ENCODE measurements around the gene TNN. TPM values are rescaled to one million over a fixed set of nuclear protein-coding genes. Genes with fewer than 3 reads are reported as not detected.
"Not testable (repeated sequence)": the region's sequence is repeated elsewhere in the genome, so short reads cannot be mapped to it uniquely, and the experiment has no call there.

TNN gene
- under 1 TPM; 0.05 to 0.14 TPM for total RNA-seq
- long read RNA-seq, donor 1 = 0 reads
- long read RNA-seq, donor 2 = 0 reads

DNA sequence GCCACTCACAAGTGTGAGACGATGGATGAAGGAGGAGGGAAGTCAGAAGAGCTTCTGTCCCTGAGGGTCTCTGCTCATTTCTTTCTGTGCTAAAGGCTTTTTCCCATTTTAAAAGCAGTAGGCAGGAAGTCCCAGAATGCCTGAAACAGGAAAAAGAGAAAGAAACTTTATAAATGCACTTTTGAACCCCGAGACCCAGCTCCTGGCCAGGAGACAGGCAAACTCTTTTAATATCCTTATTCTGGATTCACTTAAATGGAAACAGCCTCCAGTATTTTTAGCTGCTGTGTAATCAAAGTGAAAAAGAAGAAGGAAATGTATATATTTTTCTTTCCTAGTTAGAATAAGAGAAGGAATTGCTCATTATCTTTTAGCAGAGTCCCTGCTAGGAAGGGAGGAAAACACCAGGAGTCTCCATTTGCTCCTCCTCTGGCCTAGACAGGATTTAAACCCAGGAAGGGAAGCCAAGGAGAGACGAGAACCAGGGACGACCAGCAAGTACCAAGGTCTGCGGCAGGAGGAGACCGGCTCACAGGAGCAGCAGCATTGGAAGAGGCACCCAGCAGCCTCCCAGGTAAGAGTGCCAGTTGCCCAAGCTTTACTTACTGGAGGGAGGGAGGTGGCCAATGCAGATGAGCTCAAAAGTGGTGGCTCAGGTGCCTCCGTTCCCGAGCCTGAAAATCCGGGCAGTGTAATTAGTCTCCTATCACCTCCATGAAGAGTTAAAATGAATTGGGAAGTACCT is at the start of gene TNN:
Gene TNN (plus strand): TSS at position 472 of the 745 bp plus-strand sequence. CDS start 9,586 bp downstream, outside the sequence.
- intact Hi-C loops (cut with DNase I) = no loop called here
- DNase-seq (ENCODE audit: low spot score) = no peak

DNA sequence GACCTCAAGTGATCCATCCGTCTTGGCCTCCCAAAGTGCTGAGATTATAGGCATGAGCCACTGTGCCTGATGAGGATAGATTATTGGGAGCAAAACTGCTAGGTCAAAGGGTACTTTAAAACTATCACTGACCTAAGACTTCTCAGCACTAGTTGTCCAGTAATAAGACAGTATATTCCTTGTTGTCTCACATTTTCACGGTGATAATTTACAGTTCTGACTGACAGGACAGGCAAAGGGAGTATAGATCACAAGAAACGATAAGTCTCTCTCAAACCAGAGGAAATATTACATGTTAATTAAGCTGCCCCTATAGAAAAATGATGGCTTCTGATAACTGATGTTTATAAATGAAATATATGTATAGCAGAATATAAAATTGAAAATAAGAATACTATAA is 48.1 kb upstream of the TNN start:
- DNase-seq (ENCODE audit: low spot score) = no peak
- intact Hi-C loops (cut with DNase I) = no loop called here

- intact Hi-C loops (cut with DNase I) = no loop called here
- peak; percentile 99 for DNase-seq (ENCODE audit: low spot score)
Measured at GRCh38 chr1:175023043-175023921, 44.4 kb upstream of the TNN start, which contains the start of gene MRPS14. MRPS14 (minus strand) TSS chr1:175023425; CDS start chr1:175023408, 17 bp downstream.

- DNase-seq (ENCODE audit: low spot score); intact Hi-C loops (cut with DNase I): not testable (repeated sequence)
Measured at GRCh38 chr1:175023922-175024242, 43.8 kb upstream of the TNN start.

- DNase-seq (ENCODE audit: low spot score) = no peak
- intact Hi-C loops (cut with DNase I) = no loop called here
Measured at GRCh38 chr1:175024773-175025172, 42.9 kb upstream of the TNN start.

- intact Hi-C loops (cut with DNase I) = loop anchor here (5.0 to 10.0 kb wide), 3 partner anchors 91 to 281 kb away; no protein-coding TSS in a partner anchor
- no peak for DNase-seq (ENCODE audit: low spot score)
Measured at GRCh38 chr1:175033953-175034352, 33.7 kb upstream of the TNN start.

- intact Hi-C loops (cut with DNase I) = loop anchor here (5.0 to 10.0 kb wide), 4 partner anchors 90 to 548 kb away; no protein-coding TSS in a partner anchor
- no peak for DNase-seq (ENCODE audit: low spot score)
Measured at GRCh38 chr1:175034775-175035174, 32.9 kb upstream of the TNN start.

DNA sequence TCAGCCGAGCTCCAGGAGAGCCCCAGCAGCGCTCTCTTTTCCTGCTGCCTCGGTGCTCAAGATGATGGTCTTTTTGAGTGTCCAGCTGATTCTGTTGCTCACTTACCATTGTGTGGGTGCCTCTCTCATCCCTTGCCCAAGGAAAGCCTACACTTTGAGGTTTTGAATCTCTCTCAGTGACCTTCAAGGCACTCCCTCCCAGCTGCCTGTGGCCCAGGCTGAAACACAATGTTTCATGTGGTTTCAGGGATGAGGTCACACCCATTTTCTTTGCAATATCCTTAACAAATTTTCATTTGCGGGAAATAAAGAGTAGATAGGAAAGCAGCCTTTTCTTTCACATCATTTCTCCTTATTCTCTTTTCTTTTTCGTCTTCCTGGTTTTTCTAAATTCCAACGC is 31.8 kb upstream of the TNN start:
- intact Hi-C loops (cut with DNase I) = loop anchor here (5.0 to 10.0 kb wide), 3 partner anchors 89 to 546 kb away; no protein-coding TSS in a partner anchor
- no peak for DNase-seq (ENCODE audit: low spot score)

DNA sequence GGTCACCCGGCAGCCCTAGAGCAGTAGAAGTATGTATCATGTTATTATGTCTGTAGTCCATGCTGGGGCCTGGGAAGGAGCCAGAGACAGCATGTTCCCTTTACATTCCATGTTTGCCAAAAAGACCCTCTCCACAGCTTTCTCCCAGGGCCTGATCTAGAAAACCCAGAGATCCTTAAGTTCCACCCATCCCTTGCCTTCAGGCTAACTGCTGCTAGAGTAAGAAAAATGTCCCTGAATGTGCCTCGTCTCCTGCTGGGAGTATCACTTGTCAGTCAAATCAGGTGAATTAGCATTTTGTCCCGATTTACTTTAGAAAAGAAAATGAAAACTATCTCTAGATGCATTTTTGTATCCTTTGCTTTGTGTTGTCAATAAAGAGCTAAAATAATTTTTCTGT is 31.2 kb upstream of the TNN start:
- intact Hi-C loops (cut with DNase I) = loop anchor here (5.0 to 10.0 kb wide), 3 partner anchors 88 to 546 kb away; no protein-coding TSS in a partner anchor

GRCh38 chr1:175037416-175037815 is 30.2 kb upstream of the TNN start:
- no peak for DNase-seq (ENCODE audit: low spot score)
- intact Hi-C loops (cut with DNase I) = loop anchor here (5.0 to 10.0 kb wide), 3 partner anchors 87 to 545 kb away; no protein-coding TSS in a partner anchor

More for the DNA sequence above, 31.2 kb upstream of the TNN start:
- DNase-seq (ENCODE audit: low spot score) = no peak

GRCh38 chr1:175040324-175040879 is 27.2 kb upstream of the TNN start:
- intact Hi-C loops (cut with DNase I) = no loop called here
- no peak for DNase-seq (ENCODE audit: low spot score)

- intact Hi-C loops (cut with DNase I) = no loop called here
- no peak for DNase-seq (ENCODE audit: low spot score)
Measured at GRCh38 chr1:175042650-175043049, 25.0 kb upstream of the TNN start.

GRCh38 chr1:175043824-175044223 is 23.8 kb upstream of the TNN start:
- no peak for DNase-seq (ENCODE audit: low spot score)
- intact Hi-C loops (cut with DNase I) = no loop called here

DNA sequence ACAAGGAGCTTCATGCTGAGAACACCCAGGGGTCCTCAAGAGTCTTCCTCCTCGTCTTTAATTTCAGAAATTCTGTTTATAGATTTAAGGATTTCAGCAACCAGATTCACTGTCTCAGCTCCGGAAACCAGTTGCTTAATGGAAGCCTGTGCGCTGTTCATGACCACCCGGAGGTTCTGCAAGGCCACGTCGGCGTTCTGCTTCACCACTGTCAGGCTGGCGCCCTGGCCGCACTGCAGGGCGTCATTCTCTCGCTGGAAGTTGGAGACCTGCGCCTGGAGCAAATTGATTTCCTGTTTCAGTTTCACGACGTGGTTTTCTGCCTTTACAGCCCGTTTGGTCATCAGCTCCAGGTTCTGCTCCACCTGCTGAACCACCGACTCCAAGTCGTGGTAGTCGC is 23.0 kb upstream of the TNN start:
- DNase-seq (ENCODE audit: low spot score); intact Hi-C loops (cut with DNase I): not testable (repeated sequence)

DNA sequence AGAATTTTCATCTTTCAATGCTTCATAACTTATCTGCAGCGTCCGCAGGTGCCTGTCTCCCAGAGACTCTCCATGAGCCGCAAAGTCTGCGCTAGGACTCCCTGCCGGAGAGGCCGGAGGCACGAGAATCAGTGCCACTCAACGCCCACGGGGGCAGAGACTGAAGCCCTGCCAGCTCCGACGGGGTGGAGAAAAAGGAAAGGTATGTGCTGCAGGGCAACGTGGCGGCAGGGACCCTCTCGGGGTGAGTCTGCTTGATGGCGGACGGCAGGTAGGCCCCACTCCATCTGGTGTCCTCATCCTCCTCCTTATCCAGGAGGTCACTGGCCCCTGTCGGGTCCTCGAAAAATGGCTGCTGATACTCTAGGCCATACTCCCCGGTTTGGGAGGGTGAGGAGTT is 22.5 kb upstream of the TNN start:
- intact Hi-C loops (cut with DNase I) = no loop called here
- DNase-seq (ENCODE audit: low spot score) = no peak

DNA sequence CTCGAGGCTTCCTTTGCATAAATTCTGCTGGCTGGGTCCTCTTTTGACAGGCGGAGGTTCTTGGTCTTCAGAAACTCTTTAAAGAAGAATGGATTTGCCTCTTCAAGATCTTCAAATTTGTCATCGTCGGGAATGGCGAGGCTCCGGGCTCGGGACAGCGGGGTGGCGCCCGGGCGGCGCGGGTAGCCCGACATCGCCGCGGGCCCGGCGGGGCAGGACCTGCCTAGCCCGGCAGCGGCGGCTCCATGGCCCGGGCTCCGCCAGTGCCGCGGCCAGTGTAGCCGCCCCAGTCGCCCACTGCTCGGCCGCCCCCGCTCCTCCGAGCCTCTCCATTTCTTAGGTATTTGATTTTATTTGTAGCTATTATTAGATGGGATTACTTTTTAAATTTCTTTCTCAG is 22.1 kb upstream of the TNN start:
- intact Hi-C loops (cut with DNase I) = no loop called here
- no peak for DNase-seq (ENCODE audit: low spot score)

DNA sequence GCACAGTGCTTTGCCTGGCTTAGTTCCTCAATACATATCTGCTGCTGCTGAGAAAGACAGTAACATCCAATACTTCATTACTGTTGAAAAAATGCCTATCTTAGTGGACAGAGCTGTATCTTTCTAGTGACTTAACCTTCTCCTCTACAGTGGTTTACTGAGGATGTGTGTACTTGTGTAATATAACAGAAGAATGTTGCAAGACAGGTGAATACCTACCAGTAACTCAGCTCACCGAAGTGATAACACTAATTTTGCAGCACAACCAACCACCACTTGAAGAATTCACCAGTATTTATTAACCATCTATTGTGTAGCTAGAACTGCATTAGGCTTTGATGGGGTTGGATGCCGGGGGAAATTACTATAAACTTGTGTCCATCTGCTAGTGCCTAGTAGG is 16.6 kb upstream of the TNN start:
- no peak for DNase-seq (ENCODE audit: low spot score)
- intact Hi-C loops (cut with DNase I) = no loop called here

DNA sequence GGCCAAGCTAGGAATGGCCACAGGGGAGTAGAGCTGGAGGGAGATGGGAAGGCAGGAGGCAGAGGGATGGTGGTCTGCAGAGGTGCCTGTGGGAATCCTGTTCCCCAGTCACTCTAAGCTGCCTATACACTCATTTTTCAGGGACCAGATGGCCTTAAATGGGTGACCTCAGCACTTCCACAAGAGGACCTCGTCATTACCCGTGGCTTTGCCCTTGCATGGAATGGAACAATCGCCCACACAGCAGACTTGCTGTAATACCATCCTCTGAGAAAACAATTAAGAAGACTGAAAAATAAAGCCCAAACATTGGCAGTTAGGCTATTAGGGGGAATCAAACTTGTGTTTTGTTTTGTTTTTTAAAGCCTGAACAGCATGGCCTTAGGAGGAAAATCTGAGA is 12.9 kb upstream of the TNN start:
- intact Hi-C loops (cut with DNase I) = no loop called here
- no peak for DNase-seq (ENCODE audit: low spot score)

DNA sequence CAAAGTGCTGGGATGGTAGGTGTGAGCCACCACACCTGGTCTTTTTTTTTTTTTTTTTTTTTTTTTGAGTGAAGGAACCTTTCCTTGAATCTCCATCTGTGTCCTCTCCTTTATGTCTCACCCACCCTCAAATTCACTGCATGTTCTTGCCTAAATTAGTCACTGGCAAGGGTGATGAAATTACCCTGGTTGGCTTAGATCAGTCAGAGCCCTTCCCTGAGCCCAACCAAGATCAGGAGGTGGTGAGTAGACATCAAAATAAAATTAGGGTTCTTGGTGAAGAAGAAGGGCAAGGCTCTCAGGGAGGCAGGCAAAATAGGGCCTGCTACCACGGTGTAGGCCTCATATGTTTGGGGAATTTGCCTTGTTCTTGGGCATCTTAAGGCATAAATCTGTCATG is 5.3 kb upstream of the TNN start:
- DNase-seq (ENCODE audit: low spot score) = no peak
- intact Hi-C loops (cut with DNase I) = no loop called here

- intact Hi-C loops (cut with DNase I) = no loop called here
- no peak for DNase-seq (ENCODE audit: low spot score)
Measured at GRCh38 chr1:175062858-175063257, 4.8 kb upstream of the TNN start.
